Ishikawa (cell line): Measurements from ENCODE around the gene ENPP1.

ENCODE experiments used
- CREB1 ChIP-seq: IDR thresholded peaks from 2 replicates; pipeline ENCODE4 v1.6.1; 2012; ENCODE audit warnings: low read depth
- EGR1 ChIP-seq: IDR thresholded peaks from 2 replicates; pipeline ENCODE4 v1.6.1; 2012
- EP300 ChIP-seq: IDR thresholded peaks from 2 replicates; pipeline ENCODE4 v1.6.1; 2012; ENCODE audit warnings: borderline replicate concordance
- NFIC ChIP-seq: IDR thresholded peaks from 2 replicates; pipeline ENCODE4 v1.6.1; 2012
- TEAD4 ChIP-seq: IDR thresholded peaks from 2 replicates; pipeline ENCODE4 v1.6.1; 2012
- TF ChIP-seq, protein P1 (sequence below): IDR thresholded peaks from 2 replicates; pipeline ENCODE4 v1.6.1; 2012

DNA sequence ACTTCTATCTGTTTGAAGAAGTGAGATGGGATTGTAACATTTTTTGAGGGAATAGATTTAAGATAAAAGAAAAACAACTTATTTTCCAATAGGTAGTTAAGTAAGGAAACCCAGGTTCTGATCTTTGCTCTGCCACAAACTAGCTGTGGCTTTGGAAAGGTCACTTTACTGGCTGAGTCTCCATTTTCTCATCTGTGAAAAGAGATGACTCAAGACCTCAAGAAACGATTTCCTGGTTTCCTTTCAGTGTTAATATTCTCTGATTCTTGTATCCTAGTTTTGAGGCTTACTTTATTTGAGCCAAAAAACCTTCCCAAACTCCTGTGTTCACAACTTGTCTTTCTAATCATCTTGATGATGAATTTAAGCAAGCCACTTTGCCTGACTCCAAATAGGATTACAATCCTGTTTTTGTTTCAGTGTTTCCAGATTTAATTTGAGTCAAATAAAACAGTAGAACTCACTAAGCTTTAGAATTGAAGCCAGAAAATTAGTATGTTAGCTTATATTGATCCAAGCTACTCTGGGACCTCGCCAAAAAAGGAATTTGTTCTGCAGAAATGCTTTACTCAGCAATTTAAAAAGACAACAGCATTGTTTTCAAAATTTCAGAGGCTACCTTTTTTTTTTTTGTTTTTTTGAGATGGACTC lies 51.1 kb downstream of the ENPP1 start:
- TF ChIP-seq EP300 (no peak), NFIC (no peak), CREB1 (no peak), TEAD4 (no peak), EGR1 (no peak)
- TF ChIP-seq, protein P1, sequence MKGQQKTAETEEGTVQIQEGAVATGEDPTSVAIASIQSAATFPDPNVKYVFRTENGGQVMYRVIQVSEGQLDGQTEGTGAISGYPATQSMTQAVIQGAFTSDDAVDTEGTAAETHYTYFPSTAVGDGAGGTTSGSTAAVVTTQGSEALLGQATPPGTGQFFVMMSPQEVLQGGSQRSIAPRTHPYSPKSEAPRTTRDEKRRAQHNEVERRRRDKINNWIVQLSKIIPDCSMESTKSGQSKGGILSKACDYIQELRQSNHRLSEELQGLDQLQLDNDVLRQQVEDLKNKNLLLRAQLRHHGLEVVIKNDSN: no peak
